IMR-90 (cell line): ENCODE results near the gene SLC5A10. TPM values are rescaled to one million over a fixed set of nuclear protein-coding genes. Genes with fewer than 3 reads are reported as not detected.

Experiments used
- ATAC-seq: fragments of 200-7000 bp; cut with Tn5 transposase; 2 replicates; pipeline ENCODE4 v1.9.1; 2020; ENCODE audit warnings: low read depth, mild to moderate bottlenecking, moderate library complexity
- BruUV-seq: library from RNA; stranded (reverse); fragments of 400-500 nt; replicated peaks from 2 replicates; lab custom pipeline; 2021; lab: Mats Ljungman, UMichigan
- CTCF ChIA-PET: fragments of 300-600 bp; formaldehyde crosslinking; extraction: SDS; loops from one replicate; lab custom pipeline; 2021; ENCODE audit warnings: antibody characterized with exemption; lab: Yijun Ruan, JAX
- POLR2A ChIA-PET: fragments of 300-600 bp; sonication (Branson Sonifier 250); formaldehyde crosslinking; loops from one replicate; lab custom pipeline; 2022; ENCODE audit warnings: antibody characterized with exemption; ENCODE audit not compliant: unreplicated experiment; lab: Charles Lee
- DNase-seq: peaks from one replicate; pipeline ENCODE4 v3.0.0; 2013
- H2AFZ ChIP-seq: replicated peaks from 2 replicates; pipeline ENCODE3; 2013; ENCODE audit warnings: low read length, mild to moderate bottlenecking; ENCODE audit not compliant: poor library complexity
- H2AK5ac ChIP-seq: 2 replicates; pipeline ENCODE4 v1.6.1; 2013; ENCODE audit warnings: low read depth, low read length, inconsistent platforms
- H2AK9ac ChIP-seq: replicated peaks from 2 replicates; pipeline ENCODE3; 2013; ENCODE audit warnings: mild to moderate bottlenecking, low read depth, low read length, moderate library complexity; ENCODE audit not compliant: poor library complexity
- H2BK120ac ChIP-seq: 2 replicates; pipeline ENCODE4 v1.6.1; 2013; ENCODE audit warnings: low read depth, low read length, inconsistent platforms
- H2BK15ac ChIP-seq: 3 replicates; pipeline ENCODE4 v1.6.1; 2013; ENCODE audit warnings: low read depth, low read length, inconsistent platforms
- H2BK20ac ChIP-seq: 2 replicates; pipeline ENCODE4 v1.6.1; 2013; ENCODE audit warnings: low read depth, mild to moderate bottlenecking, inconsistent platforms, low read length, moderate library complexity
- H2BK5ac ChIP-seq: 2 replicates; pipeline ENCODE4 v1.6.1; 2013; ENCODE audit warnings: mild to moderate bottlenecking, low read depth, low read length, inconsistent platforms; ENCODE audit not compliant: poor library complexity, severe bottlenecking
- H3K14ac ChIP-seq: replicated peaks from 2 replicates; pipeline ENCODE4 v1.6.1; 2013; ENCODE audit warnings: low read depth, low read length, inconsistent platforms
- H3K18ac ChIP-seq: 2 replicates; pipeline ENCODE4 v1.6.1; 2013; ENCODE audit warnings: low read depth, low read length, control low read depth
- H3K23ac ChIP-seq: 2 replicates; pipeline ENCODE4 v1.6.1; 2013; ENCODE audit warnings: low read depth, low read length, inconsistent platforms
- H3K27ac ChIP-seq: 2 replicates; pipeline ENCODE4 v1.5.1; 2013; ENCODE audit warnings: mild to moderate bottlenecking, control low read depth, low read length; ENCODE audit not compliant: insufficient read depth
- H3K27me3 ChIP-seq: 2 replicates; pipeline ENCODE4 v1.6.1; 2013; ENCODE audit warnings: low read length; ENCODE audit not compliant: control insufficient read depth, insufficient read depth
- H3K36me3 ChIP-seq: 2 replicates; pipeline ENCODE4 v1.6.1; 2013; ENCODE audit warnings: low read length, mixed read lengths; ENCODE audit not compliant: control insufficient read depth, insufficient read depth
- H3K4ac ChIP-seq: 2 replicates; pipeline ENCODE4 v1.6.1; 2013; ENCODE audit warnings: low read depth, low read length, inconsistent platforms
- H3K4me1 ChIP-seq: 2 replicates; pipeline ENCODE4 v1.6.1; 2013; ENCODE audit warnings: low read length, mixed read lengths; ENCODE audit not compliant: control insufficient read depth, insufficient read depth
- H3K4me2 ChIP-seq: 2 replicates; pipeline ENCODE4 v1.6.1; 2013; ENCODE audit warnings: low read depth, mild to moderate bottlenecking, control low read depth, low read length, moderate library complexity
- H3K4me3 ChIP-seq: 2 replicates; pipeline ENCODE4 v1.5.1; 2013; ENCODE audit warnings: low read depth, mild to moderate bottlenecking, control low read depth, low read length, moderate library complexity; ENCODE audit not compliant: insufficient read depth
- H3K56ac ChIP-seq: 2 replicates; pipeline ENCODE4 v1.6.1; 2013; ENCODE audit warnings: low read length, inconsistent platforms; ENCODE audit not compliant: insufficient read depth; ENCODE audit errors: extremely low read depth
- H3K79me1 ChIP-seq, 2 experiments: 2 replicates each; pipeline ENCODE4 v1.6.1; 2013; ENCODE audit warnings: low read length in 2 of 2, inconsistent platforms in 1 of 2, low read depth in 1 of 2
- H3K9ac ChIP-seq: 2 replicates; pipeline ENCODE4 v1.6.1; 2013; ENCODE audit warnings: low read depth, low read length, control low read depth
- H3K9me1 ChIP-seq: 2 replicates; pipeline ENCODE4 v1.6.1; 2013; ENCODE audit warnings: low read length, inconsistent platforms; ENCODE audit not compliant: insufficient read depth
- H3K9me3 ChIP-seq: 2 replicates; pipeline ENCODE4 v1.6.1; 2013; ENCODE audit warnings: low read length; ENCODE audit not compliant: control insufficient read depth, insufficient read depth
- H4K20me1 ChIP-seq: 2 replicates; pipeline ENCODE4 v1.6.1; 2013; ENCODE audit warnings: low read length, inconsistent platforms; ENCODE audit not compliant: insufficient read depth
- H4K5ac ChIP-seq: 2 replicates; pipeline ENCODE4 v1.6.1; 2013; ENCODE audit warnings: mild to moderate bottlenecking, low read depth, low read length, control low read depth
- H4K8ac ChIP-seq, 2 experiments: 2 replicates each; pipeline ENCODE4 v1.6.1; 2013; ENCODE audit warnings: low read depth in 2 of 2, low read length in 2 of 2, control low read depth in 1 of 2, inconsistent platforms in 1 of 2
- H4K91ac ChIP-seq: 2 replicates; pipeline ENCODE4 v1.6.1; 2013; ENCODE audit warnings: low read depth, low read length, inconsistent platforms; ENCODE audit not compliant: insufficient read depth
- CHD1 ChIP-seq: IDR thresholded peaks from 2 replicates; pipeline ENCODE4 v1.6.1; 2012; ENCODE audit warnings: low read depth, low read length, improper control_type of control experiment
- CTCF ChIP-seq: conservative IDR thresholded peaks from 2 replicates; pipeline ENCODE4 v1.5.1; 2012; ENCODE audit warnings: mild to moderate bottlenecking, low read depth, low read length, improper control_type of control experiment
- FOS ChIP-seq: fragments of 150-350 bp; IDR thresholded peaks from 2 replicates; pipeline ENCODE4 v1.6.1; 2016; ENCODE audit warnings: low read depth, low read length
- WGBS, 2 experiments: methylation state at CpG; one replicate each; pipeline versions ENCODE4 v1.1.5 to v1.1.7; 2013; ENCODE audit warnings: missing lambda C conversion rate in 2 of 2; ENCODE audit not compliant: insufficient read length in 1 of 2; ENCODE audit errors: extremely low coverage in 2 of 2; 5-methylcytosine and 5-hydroxymethylcytosine counted together
- dilution Hi-C: fragments of 300-500 bp; cut with HindIII; formaldehyde crosslinking; loops from one replicate; pipeline ENCODE4 v1.14.3; 2018; ENCODE audit warnings: low sequenced_read_pairs; ENCODE audit not compliant: unreplicated experiment
- in situ Hi-C: fragments of 300-500 bp; cut with MboI; formaldehyde crosslinking; loops from 3 replicates; pipeline ENCODE4 v1.14.3; 2019; ENCODE audit warnings: low sequenced_read_pairs, inconsistent platforms, mixed read lengths
- intact Hi-C: fragments of 100-400 bp; cut with micrococcal nuclease; formaldehyde crosslinking; loops from 2 replicates; pipeline ENCODE4 v1.10.0; 2022
- polyA plus RNA-seq, 3 experiments: library from polyadenylated mRNA; depleted of rRNA; stranded (reverse); fragments of >200 nt; gene quantifications; 2 replicates each; pipeline ENCODE4 v1.2.3, GENCODE V29; 2012; ENCODE audit warnings: low replicate concordance in 1 of 3
- total RNA-seq: library from RNA; depleted of rRNA; stranded (reverse); fragments of >200 nt; gene quantifications from 2 replicates; pipeline ENCODE4 v1.2.3, GENCODE V29; 2012

Gene SLC5A10
- total and polyA plus RNA-seq, 2 of the 4 experiments (the other 2 are of a cell fraction), result not detected

DNA sequence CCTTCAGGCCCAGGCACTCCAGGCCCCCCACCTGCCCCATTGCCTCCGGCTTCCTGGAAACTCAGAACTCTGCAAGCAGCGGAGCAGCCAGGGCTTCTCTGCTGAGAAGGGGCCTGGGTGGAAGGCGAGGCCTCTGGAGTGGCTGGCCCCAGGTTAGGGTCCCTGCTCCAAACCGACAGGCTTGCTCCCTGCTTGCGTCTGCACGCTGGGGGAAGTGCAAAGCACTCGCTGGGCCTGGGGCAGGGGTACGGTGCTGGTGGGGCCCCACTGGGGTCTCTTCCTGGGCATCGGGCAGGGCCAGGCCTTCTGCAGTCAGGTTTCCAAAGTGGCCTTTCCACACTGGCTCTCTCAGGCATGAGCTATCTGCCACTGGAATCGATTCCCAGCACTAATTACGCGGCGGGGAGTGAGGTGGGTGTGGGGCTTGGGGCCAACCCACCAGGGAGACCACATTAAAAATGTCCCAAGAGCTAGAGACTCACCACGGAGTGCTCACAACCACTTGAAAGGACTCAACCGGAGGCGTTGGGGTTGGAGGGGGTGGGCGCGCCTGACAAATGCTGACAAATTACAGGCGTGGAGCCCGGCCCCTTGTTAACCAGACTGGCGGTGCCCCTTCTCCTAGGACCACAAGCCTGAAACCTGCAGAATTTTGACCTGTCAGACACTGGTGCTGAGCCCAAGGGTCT is 34.7 kb downstream of the SLC5A10 start:
- H2BK120ac ChIP-seq, result no peak overlapping the region
- no peak overlapping the region for H3K4ac ChIP-seq
- no peak overlapping the region for H3K9ac ChIP-seq
- H3K4me1 ChIP-seq, result peaks cover 10% of the 10 kb centered on the region
- no peak overlapping the region for H3K27ac ChIP-seq
- 0% methylated on average over 1 of the region's 21 CpGs; no CpG with 5 or more reads in 1 of the 2 experiments for WGBS, 2 experiments
- POLR2A ChIA-PET, result no interaction called here
- H3K9me1 ChIP-seq, result peaks cover 8% of the 10 kb centered on the region; the same call in 1 of the 2 replicates
- no peak overlapping the region for H2BK5ac ChIP-seq
- H3K18ac ChIP-seq, result no peak overlapping the region
- H3K27me3 ChIP-seq, result no peaks in the 10 kb centered on the region
- no peak overlapping the region for H4K5ac ChIP-seq
- no peak for TF ChIP-seq CTCF
- no peak for TF ChIP-seq FOS
- TF ChIP-seq CHD1, result no peak
- in situ Hi-C loops (no loop called here), intact Hi-C loops (no loop called here), dilution Hi-C loops (no loop called here)
- no peak overlapping the region for H3K14ac ChIP-seq
- H2AK5ac ChIP-seq, result no peak overlapping the region
- no peak overlapping the region for H3K56ac ChIP-seq
- H4K20me1 ChIP-seq, result peaks cover 17% of the 10 kb centered on the region
- no peak overlapping the region for H3K4me3 ChIP-seq
- no peak overlapping the region for H4K91ac ChIP-seq
- H2AK9ac ChIP-seq, result no peak overlapping the region
- H4K8ac ChIP-seq, result no peak overlapping the region
- H3K9me3 ChIP-seq, result no peaks in the 10 kb centered on the region
- no peak overlapping the region for H3K23ac ChIP-seq
- CTCF ChIA-PET, result no interaction called here
- peaks cover 28% of the 10 kb centered on the region for H3K36me3 ChIP-seq
- ATAC-seq (no peak), DNase-seq (no peak)
- no peak overlapping the region for H3K4me2 ChIP-seq
- H2AFZ ChIP-seq, result no peak overlapping the region
- no TSS peak for BruUV-seq
- no peak overlapping the region for H2BK15ac ChIP-seq
- no peak overlapping the region for H2BK20ac ChIP-seq
- peaks cover 13 to 65% of the 10 kb centered on the region in 2 experiments; a peak in 3 of 4 replicates for H3K79me1 ChIP-seq
